ENCODE results near the gene PRKCE. TPM values are rescaled to one million over a fixed set of nuclear protein-coding genes. Genes with fewer than 3 reads are reported as not detected.

PRKCE gene
- total and polyA plus RNA-seq, 2 of the 8 experiments (the other 6 are each of a cell fraction or from before 2014, with no cell fraction given) = 0.54 to 2.1 TPM

DNA sequence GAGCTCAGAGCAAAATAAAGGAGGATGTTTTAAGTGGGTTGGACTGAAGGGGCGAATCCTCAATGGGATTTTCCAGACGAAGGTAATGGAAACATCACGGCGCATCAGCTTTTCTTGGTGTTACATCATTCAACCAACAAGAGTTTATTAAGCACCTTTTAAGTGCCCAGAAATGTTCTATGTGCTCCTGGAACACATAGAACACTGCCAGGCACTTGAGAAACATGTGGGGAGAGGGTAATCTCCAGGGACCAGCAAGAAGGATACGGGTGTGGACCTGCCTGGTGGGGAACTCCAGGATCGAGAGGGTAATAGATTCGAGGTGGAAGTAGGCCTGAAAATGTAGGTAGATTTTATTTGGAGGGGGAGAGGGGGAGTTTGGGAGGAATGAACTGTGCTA lies 168.6 kb downstream of the PRKCE start (continued):
- TF ChIP-seq, protein P1, sequence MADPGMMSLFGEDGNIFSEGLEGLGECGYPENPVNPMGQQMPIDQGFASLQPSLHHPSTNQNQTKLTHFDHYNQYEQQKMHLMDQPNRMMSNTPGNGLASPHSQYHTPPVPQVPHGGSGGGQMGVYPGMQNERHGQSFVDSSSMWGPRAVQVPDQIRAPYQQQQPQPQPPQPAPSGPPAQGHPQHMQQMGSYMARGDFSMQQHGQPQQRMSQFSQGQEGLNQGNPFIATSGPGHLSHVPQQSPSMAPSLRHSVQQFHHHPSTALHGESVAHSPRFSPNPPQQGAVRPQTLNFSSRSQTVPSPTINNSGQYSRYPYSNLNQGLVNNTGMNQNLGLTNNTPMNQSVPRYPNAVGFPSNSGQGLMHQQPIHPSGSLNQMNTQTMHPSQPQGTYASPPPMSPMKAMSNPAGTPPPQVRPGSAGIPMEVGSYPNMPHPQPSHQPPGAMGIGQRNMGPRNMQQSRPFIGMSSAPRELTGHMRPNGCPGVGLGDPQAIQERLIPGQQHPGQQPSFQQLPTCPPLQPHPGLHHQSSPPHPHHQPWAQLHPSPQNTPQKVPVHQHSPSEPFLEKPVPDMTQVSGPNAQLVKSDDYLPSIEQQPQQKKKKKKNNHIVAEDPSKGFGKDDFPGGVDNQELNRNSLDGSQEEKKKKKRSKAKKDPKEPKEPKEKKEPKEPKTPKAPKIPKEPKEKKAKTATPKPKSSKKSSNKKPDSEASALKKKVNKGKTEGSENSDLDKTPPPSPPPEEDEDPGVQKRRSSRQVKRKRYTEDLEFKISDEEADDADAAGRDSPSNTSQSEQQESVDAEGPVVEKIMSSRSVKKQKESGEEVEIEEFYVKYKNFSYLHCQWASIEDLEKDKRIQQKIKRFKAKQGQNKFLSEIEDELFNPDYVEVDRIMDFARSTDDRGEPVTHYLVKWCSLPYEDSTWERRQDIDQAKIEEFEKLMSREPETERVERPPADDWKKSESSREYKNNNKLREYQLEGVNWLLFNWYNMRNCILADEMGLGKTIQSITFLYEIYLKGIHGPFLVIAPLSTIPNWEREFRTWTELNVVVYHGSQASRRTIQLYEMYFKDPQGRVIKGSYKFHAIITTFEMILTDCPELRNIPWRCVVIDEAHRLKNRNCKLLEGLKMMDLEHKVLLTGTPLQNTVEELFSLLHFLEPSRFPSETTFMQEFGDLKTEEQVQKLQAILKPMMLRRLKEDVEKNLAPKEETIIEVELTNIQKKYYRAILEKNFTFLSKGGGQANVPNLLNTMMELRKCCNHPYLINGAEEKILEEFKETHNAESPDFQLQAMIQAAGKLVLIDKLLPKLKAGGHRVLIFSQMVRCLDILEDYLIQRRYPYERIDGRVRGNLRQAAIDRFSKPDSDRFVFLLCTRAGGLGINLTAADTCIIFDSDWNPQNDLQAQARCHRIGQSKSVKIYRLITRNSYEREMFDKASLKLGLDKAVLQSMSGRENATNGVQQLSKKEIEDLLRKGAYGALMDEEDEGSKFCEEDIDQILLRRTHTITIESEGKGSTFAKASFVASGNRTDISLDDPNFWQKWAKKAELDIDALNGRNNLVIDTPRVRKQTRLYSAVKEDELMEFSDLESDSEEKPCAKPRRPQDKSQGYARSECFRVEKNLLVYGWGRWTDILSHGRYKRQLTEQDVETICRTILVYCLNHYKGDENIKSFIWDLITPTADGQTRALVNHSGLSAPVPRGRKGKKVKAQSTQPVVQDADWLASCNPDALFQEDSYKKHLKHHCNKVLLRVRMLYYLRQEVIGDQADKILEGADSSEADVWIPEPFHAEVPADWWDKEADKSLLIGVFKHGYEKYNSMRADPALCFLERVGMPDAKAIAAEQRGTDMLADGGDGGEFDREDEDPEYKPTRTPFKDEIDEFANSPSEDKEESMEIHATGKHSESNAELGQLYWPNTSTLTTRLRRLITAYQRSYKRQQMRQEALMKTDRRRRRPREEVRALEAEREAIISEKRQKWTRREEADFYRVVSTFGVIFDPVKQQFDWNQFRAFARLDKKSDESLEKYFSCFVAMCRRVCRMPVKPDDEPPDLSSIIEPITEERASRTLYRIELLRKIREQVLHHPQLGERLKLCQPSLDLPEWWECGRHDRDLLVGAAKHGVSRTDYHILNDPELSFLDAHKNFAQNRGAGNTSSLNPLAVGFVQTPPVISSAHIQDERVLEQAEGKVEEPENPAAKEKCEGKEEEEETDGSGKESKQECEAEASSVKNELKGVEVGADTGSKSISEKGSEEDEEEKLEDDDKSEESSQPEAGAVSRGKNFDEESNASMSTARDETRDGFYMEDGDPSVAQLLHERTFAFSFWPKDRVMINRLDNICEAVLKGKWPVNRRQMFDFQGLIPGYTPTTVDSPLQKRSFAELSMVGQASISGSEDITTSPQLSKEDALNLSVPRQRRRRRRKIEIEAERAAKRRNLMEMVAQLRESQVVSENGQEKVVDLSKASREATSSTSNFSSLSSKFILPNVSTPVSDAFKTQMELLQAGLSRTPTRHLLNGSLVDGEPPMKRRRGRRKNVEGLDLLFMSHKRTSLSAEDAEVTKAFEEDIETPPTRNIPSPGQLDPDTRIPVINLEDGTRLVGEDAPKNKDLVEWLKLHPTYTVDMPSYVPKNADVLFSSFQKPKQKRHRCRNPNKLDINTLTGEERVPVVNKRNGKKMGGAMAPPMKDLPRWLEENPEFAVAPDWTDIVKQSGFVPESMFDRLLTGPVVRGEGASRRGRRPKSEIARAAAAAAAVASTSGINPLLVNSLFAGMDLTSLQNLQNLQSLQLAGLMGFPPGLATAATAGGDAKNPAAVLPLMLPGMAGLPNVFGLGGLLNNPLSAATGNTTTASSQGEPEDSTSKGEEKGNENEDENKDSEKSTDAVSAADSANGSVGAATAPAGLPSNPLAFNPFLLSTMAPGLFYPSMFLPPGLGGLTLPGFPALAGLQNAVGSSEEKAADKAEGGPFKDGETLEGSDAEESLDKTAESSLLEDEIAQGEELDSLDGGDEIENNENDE (IDR thresholded peaks at IDR 0.05; ENCODE audit: insufficient replicate concordance, low read length) = no peak
- TF ChIP-seq CHD1 (IDR thresholded peaks at IDR 0.05; ENCODE audit: low read depth, low read length) = no peak
